Fibroblast of skin of left biceps (primary cell): Measurements from ENCODE around the gene AOPEP.
"Not testable (repeated sequence)": the region's sequence is repeated elsewhere in the genome, so short reads cannot be mapped to it uniquely, and the experiment has no call there.

Experiments used
- DNase-seq, 2 experiments: peaks; one replicate each; pipeline ENCODE4 v3.0.0-alpha.2; 2013; ENCODE audit warnings: low read depth in 2 of 2

Gene AOPEP

GRCh38 chr9:94933511-94933828 is 207.0 kb downstream of the AOPEP start:
- peak in 1 of 2 experiments; percentile 45 for DNase-seq

DNA sequence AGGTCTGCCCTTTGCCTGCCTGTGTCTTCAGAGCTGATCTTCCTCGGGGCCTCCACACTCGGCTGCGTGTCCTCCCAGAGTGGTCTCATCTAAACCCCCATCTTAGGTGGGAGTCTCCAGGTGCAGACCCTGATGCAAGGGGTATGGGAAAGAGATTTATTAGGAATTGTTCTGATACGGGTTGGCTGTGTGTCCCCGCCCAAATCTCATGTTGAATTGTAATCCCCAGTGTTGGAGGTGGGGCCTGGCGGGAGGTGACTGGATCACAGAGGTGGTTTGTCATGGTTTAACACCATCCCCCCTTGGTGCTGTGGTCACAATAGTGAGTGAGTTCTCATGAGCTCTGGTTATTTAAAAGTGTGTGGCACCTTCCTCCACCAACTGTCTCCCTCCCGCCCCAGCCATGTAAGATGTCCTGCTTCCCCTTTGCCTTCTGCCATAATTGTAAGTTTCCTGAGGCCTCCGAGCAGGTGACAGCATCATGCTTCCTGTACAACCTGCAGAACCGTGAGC is 208.4 kb downstream of the AOPEP start:
- no peak for DNase-seq

DNA sequence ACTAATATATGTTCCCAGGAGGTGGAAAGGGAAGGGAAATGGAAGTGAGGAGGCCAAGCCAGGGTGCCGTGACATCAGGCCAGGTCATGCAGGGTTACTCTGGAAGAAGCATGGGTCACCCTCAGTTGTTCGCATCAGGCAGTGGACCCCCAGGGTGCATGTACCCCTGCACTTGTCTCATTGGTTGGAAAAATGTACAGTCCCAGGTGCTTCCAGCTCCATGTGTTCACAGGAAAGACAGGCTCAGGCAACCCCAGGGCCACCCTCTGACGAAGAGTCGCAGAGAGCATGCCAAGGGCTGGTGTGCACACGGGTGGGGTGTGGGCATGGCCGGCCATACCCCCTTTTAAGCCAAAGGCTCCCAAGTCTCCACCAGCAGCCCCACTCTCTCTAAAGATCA is 208.9 kb downstream of the AOPEP start:
- DNase-seq, result no peak

DNA sequence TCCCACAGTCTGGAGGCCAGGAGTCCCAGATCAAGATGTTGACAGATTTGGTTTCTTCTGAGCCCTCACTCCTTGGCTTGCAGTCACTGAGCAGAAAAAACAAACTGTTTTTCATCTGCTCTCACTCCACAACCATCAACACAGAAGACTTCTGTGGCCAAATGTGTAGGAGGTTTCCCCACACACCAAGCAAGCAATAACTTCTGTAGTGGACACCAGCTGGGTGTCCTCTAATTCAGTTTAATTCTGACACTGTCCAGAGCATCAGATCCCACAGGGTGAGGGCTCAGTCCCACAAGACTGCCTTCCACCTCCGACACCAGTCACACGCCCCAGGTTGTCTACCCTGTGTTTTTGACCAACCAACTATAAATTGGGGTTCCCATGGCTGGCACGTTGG is 209.9 kb downstream of the AOPEP start:
- DNase-seq, result no peak

GRCh38 chr9:94937214-94937903 is 210.9 kb downstream of the AOPEP start:
- peak; percentile 86 to 89 for DNase-seq

- DNase-seq, result no peak
Measured at GRCh38 chr9:94938384-94938783, 211.9 kb downstream of the AOPEP start.

DNA sequence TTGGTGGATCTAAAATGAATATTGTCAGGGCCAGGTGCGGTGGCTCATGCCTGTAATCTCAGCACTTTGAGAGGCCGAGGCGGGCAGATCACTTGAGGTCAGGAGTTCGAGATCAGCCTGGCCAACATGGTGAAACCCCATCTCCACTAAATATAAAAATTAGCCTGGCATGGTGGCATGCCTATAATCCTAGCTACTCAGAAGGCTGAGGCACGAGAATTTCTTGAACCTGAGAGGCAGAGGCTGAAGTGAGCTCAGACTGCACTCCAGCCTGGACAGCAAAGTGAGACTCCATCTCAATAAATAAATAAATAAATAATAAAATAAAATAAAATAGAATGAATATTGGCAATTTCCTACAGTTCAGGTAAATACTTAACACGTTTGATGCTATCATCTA is 213.8 kb downstream of the AOPEP start:
- DNase-seq, result not testable (repeated sequence)

GRCh38 chr9:94941211-94941875 is 214.8 kb downstream of the AOPEP start:
- DNase-seq, result no peak

DNA sequence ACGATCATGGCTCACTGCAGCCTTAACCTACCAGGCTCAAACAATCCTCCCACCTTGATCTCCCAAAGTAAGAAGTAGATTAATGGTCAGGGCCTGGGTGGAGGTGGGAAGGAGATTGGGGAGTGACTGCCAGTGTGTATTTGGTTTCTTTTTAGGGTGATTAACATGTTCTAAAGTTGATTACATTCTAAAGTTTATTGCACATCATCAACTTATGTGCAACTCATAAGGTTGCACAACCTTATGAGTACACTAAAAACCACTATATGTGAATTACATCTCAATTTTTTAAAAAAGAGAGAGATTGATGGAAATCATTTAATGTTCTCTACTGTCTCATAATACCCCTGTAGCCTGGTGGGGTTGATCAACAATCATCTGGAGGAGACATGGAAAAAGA is 218.1 kb downstream of the AOPEP start:
- no peak for DNase-seq

DNA sequence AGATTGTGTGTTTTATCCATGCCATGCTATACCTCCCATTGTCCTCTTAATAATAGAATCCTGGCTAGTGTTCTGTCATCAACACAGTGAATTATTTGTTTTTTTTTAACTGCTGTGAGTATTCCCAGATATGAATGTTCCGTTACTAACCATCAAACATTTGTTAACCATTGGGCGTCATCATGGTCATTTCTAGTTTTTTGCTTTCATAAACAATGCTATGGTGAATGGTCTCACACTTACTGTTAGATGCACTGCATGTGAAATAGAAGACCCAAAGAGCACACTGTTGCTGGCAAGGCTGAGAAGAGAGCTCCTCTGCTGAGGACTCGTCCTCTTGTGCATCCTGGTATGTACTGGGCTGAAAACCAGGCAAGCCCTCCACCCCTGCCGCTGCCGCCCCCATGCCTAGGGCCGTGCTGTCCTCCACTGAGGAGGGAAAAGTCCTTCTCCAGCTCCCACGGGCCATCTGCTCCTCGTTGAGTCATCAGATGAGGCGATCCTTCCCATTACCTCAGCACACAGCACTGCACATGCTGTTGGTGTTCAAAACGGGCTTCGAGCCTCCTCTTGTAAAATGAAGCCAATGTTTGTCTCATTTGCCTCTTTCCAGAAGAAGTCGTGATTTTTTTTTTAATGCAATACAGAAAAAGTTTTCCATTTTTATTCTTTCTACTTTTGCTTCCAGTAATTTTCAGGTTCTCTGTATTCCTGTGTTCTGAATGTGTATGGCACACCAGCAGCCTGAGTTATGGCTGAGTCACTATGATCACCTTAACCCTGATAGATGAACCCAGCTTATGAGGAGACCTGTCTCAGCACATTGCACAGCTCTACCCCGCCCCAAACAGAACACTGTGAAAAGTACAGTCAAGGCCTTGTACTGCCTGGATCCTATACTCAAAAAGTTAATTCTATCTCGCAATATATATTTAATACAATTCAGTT is 219.0 kb downstream of the AOPEP start:
- DNase-seq, result peak in 1 of 2 experiments; percentile 51

DNA sequence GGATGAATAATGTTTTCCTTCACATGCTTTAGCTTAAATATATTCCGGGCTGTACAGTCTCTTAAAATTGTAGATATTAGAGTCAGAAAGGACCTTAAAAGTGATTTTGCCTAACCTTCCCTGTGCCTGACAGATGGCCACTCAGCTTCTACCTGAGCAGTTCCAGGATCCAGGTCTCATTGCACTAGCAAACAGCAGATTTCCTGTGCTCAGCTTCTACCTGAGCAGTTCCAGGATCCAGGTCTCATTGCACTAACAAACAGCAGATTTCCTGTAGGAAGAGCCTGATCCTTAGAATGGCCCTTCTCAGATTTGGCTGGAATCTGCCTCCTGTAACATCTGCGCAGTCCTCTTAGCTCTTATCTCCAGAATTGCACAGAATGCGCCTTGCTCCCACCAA is 219.8 kb downstream of the AOPEP start:
- DNase-seq, result no peak

DNA sequence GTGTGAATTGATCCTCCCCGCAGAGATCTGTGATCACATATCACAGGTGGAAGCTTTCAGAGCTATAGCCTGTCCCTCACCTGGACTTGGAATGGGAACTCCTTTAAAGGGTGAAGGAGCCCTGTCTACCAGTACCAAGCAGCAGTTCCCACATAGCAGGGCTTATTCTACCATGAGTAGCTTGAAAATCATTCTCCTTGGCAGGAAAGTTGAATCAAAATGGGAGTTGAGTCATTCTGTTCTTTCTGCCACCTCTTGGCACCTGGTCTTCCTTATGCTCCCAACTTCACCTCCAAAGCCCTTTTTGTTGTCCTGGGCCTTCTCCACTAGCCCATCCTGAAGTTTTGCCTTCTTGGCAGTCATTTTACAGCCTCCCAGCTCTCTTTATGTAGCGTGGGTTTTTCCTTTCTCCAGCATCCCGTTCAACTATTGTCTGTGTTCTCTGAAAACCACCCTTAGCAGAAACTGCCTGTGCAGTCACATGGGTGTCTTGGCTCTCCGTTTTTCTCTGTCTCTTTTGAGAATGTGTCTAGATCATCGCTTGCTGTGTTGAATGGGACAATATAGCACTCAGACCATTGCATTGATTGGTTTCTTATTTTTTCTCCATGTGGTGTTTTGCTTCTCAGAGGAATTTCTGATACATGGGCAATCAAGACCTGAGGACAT is 222.2 kb downstream of the AOPEP start:
- no peak for DNase-seq

- no peak for DNase-seq
Measured at GRCh38 chr9:94949370-94949769, 222.9 kb downstream of the AOPEP start.

GRCh38 chr9:94950040-94950578 is 223.6 kb downstream of the AOPEP start:
- DNase-seq, result no peak

GRCh38 chr9:94950579-94951323 is 224.3 kb downstream of the AOPEP start:
- no peak for DNase-seq

DNA sequence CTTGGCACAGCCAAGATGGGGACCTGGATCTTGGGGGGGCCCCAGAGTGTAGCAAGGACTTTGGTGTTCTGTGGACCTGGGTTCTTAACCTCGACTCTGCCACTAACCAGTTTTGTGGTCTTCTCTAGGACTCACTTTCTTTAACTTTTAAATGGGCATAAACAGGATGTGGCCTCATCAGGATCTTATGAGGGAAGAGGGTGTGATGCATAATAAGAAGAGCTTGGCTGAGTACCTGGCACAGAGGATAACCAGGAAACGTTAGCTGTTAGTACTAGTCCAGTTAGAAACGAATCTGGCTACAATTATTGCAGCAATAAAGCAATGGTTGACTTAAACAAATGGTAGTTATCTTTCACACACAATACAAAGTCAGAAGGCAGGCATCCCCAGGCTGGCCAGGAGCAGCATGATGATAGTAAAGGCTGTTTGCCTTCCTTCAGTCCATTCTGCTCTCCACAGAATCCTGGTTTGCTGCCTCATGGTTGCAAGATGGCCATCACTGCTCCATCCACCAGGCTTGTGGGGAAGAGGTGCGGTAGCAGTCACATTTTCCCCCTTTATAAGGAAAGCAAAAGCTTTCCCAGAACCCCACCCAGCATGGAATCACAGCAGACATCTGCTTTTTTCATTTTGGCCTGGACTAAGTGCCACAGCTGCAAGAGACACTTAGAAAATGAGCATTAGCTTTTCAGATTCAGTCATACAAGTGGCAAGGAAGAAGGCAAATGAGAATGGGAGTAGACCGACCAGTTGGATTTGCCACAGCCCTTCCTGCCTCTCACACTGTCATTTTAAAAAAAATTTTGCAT is 225.0 kb downstream of the AOPEP start:
- DNase-seq, result no peak

- no peak for DNase-seq
Measured at GRCh38 chr9:94952565-94953373, 226.3 kb downstream of the AOPEP start.

GRCh38 chr9:94956731-94957130 is 230.2 kb downstream of the AOPEP start:
- DNase-seq, result no peak

GRCh38 chr9:94960964-94961363 is 234.5 kb downstream of the AOPEP start:
- DNase-seq, result no peak
